ENCODE measurements around the gene AOPEP. TPM values are rescaled to one million over a fixed set of nuclear protein-coding genes. Genes with fewer than 3 reads are reported as not detected.

Gene AOPEP
- total and polyA plus RNA-seq, 2 of the 13 experiments (the other 11 are each of a cell fraction or from before 2014, with no cell fraction given): 22.2 to 41.6 TPM

DNA sequence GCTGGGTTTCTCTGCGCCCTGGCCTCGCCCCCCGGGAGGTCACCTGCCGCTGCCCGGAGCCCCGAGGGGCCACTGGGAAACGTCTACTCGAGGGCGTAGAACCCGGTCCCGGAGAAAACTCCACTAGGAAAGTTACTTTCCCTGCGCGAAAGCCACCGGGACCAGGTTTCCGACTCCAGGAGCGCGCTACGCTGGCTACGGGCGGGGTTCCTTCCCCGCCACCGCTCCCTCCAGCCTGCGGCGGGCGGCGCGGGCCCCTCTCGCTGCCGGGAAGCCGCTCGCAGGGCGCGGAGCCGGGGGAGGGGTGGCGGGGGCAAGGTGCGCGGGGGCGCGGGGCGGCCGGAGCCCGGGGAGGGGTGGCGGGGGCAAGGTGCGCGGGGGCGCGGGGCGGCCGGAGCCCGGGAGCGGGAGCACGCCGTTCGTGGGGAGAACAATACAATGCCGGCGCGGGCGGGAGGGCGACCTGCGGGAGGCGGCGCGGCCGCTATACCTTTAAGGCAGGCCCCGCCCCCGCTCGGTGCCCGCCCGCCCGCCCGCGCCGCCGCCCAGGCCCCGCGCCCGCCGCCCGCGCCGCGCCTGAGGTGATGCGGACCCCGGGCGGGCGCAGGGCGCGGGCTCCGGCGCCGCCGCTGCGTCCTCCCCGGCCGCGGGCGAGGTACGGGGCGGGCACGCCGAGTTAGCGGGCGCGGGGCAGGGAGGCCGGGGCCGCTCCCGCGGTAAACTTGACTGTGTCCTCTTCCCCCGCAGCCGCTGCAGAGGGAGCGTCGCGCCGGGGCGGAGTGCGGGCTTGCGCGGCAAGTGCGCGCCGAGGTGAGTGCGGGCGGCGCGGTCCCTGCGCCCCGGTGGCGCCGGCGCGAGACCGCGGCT, 278.1 kb downstream of the AOPEP start (continued):
- TF ChIP-seq GMEB1 (CRISPR knock-in tag; IDR thresholded peaks at IDR 0.05; ENCODE audit: borderline replicate concordance) (no peak), KMT2A (CRISPR knock-in tag; IDR thresholded peaks at IDR 0.05) (peak; percentile 46; the same call in 1 of the 2 replicates), SP5 (CRISPR knock-in tag; IDR thresholded peaks at IDR 0.05; ENCODE audit: borderline replicate concordance, low read depth) (0 out of 2 replicates have a peak, but pooled peaks have one; percentile 13), ZGPAT (CRISPR knock-in tag; IDR thresholded peaks at IDR 0.05) (peak; percentile 62; the same call in 1 of the 2 replicates), ZNF292 (CRISPR knock-in tag; IDR thresholded peaks at IDR 0.05; ENCODE audit: borderline replicate concordance, low read depth) (no peak), ZNF317 (CRISPR knock-in tag; IDR thresholded peaks at IDR 0.05) (0 out of 2 replicates have a peak, but pooled peaks have one; percentile 58), NBN (conservative IDR thresholded peaks at IDR 0.05) (no peak), NR2C2 (CRISPR knock-in tag; IDR thresholded peaks at IDR 0.05; ENCODE audit: borderline replicate concordance) (no peak), ZNF572 (CRISPR knock-in tag; IDR thresholded peaks at IDR 0.05) (no peak), RXRA (CRISPR knock-in tag; IDR thresholded peaks at IDR 0.05) (peak; percentile 55; the same call in 1 of the 2 replicates), ZNF788 (CRISPR knock-in tag; IDR thresholded peaks at IDR 0.05; ENCODE audit: borderline replicate concordance) (no peak), NFATC3 (CRISPR knock-in tag; IDR thresholded peaks at IDR 0.05) (no peak), ATF3 (CRISPR knock-in tag; IDR thresholded peaks at IDR 0.05) (no peak), MXI1 (IDR thresholded peaks at IDR 0.05; ENCODE audit: borderline replicate concordance, low read depth, low read length) (no peak), ZNF761 (CRISPR knock-in tag; conservative IDR thresholded peaks at IDR 0.05) (no peak), FOXM1 (CRISPR knock-in tag; IDR thresholded peaks at IDR 0.05) (no peak), ZSCAN20 (CRISPR knock-in tag; IDR thresholded peaks at IDR 0.05; ENCODE audit: borderline replicate concordance) (peak; percentile 86; the same call in 1 of the 2 replicates), HHEX (CRISPR knock-in tag; IDR thresholded peaks at IDR 0.05) (no peak), ZNF274 (CRISPR knock-in tag; IDR thresholded peaks at IDR 0.05) (no peak), MED13 (CRISPR knock-in tag; IDR thresholded peaks at IDR 0.05) (0 out of 2 replicates have a peak, but pooled peaks have one; percentile 26), ATAD3A (CRISPR knock-in tag; IDR thresholded peaks at IDR 0.05) (no peak), DMAP1 (CRISPR knock-in tag; IDR thresholded peaks at IDR 0.05) (peak; percentile 47; the same call in 1 of the 2 replicates), ZKSCAN1 (IDR thresholded peaks at IDR 0.05; ENCODE audit: low read length) (no peak)
- TF ChIP-seq, protein P1, sequence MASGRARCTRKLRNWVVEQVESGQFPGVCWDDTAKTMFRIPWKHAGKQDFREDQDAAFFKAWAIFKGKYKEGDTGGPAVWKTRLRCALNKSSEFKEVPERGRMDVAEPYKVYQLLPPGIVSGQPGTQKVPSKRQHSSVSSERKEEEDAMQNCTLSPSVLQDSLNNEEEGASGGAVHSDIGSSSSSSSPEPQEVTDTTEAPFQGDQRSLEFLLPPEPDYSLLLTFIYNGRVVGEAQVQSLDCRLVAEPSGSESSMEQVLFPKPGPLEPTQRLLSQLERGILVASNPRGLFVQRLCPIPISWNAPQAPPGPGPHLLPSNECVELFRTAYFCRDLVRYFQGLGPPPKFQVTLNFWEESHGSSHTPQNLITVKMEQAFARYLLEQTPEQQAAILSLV (CRISPR knock-in tag; IDR thresholded peaks at IDR 0.05; ENCODE audit: borderline replicate concordance): no peak
- TF ChIP-seq, protein P2, sequence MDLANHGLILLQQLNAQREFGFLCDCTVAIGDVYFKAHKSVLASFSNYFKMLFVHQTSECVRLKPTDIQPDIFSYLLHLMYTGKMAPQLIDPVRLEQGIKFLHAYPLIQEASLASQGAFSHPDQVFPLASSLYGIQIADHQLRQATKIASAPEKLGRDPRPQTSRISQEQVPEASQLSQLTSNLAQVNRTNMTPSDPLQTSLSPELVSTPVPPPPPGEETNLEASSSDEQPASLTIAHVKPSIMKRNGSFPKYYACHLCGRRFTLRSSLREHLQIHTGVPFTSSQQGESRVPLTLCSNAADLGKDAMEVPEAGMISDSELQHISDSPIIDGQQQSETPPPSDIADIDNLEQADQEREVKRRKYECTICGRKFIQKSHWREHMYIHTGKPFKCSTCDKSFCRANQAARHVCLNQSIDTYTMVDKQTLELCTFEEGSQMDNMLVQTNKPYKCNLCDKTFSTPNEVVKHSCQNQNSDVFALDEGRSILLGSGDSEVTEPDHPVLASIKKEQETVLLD (CRISPR knock-in tag; IDR thresholded peaks at IDR 0.05; ENCODE audit: low read depth): 0 out of 2 replicates have a peak, but pooled peaks have one; percentile 24
